ENCODE data around the gene ELL. TPM values are rescaled to one million over a fixed set of nuclear protein-coding genes. Genes with fewer than 3 reads are reported as not detected.

The ELL gene
- total and polyA plus RNA-seq, 9 of the 15 experiments (the other 6 are each of a cell fraction or from before 2014, with no cell fraction given), result 0.24 to 22.5 (median 4.1) TPM

GRCh38 chr19:18496980-18497256 lies 25.0 kb downstream of the ELL start:
- peaks cover 21 to 49% of the 10 kb centered on the region in 2 experiments; a peak in 4 of 5 replicates for H3K4me1 ChIP-seq (replicated peaks in 1 of 2; ENCODE audit: control insufficient read depth in 2 of 2, insufficient read depth in 2 of 2, low read length in 2 of 2)
- TF ChIP-seq, protein P1, sequence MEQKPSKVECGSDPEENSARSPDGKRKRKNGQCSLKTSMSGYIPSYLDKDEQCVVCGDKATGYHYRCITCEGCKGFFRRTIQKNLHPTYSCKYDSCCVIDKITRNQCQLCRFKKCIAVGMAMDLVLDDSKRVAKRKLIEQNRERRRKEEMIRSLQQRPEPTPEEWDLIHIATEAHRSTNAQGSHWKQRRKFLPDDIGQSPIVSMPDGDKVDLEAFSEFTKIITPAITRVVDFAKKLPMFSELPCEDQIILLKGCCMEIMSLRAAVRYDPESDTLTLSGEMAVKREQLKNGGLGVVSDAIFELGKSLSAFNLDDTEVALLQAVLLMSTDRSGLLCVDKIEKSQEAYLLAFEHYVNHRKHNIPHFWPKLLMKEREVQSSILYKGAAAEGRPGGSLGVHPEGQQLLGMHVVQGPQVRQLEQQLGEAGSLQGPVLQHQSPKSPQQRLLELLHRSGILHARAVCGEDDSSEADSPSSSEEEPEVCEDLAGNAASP (IDR thresholded peaks at IDR 0.05), result no peak
- TF ChIP-seq ELF2 (CRISPR knock-in tag; IDR thresholded peaks at IDR 0.05) (no peak), LARP7 (IDR thresholded peaks at IDR 0.05) (no peak), ZNF23 (CRISPR knock-in tag; IDR thresholded peaks at IDR 0.05) (no peak)
- peaks cover 70% of the 10 kb centered on the region for H4K20me1 ChIP-seq (replicated peaks; ENCODE audit: control insufficient read depth, insufficient read depth, low read length)
- no peak overlapping the region for H3K4me2 ChIP-seq (ENCODE audit: insufficient read depth, low read length)
- WGBS (ENCODE audit: insufficient coverage, low coverage, missing lambda C conversion rate), result 82% methylated on average over 4 of the region's 4 CpGs
- H3K9ac ChIP-seq (ENCODE audit: insufficient read depth in 1 of 2, low read depth in 2 of 2, low read length in 2 of 2), result no peak overlapping the region
- no peak overlapping the region for H3K27ac ChIP-seq (ENCODE audit: extremely low read depth, low read depth, low read length)
- H3K36me3 ChIP-seq (ENCODE audit: control insufficient read depth, insufficient read depth, low read length), result peaks cover 9% of the 10 kb centered on the region; the same call in 2 of the 3 replicates
- ChIA-PET POLR2A (interaction anchor here (0.7 to 6.0 kb wide), 6 partner anchors 9 to 25 kb away, joined by 3 to 31 read pairs (median 4); partner anchors contain the start of gene ELL), CTCF (ENCODE audit: low intra/inter-chr PET ratio) (interaction anchor here (0.6 kb wide), 1 partner anchor 97 kb away, joined by 5 read pairs; no protein-coding TSS in a partner anchor)
- no peaks in the 10 kb centered on the region for H3K9me3 ChIP-seq (replicated peaks; ENCODE audit: control insufficient read depth, insufficient read depth, low read depth, low read length)
- H3K27me3 ChIP-seq (ENCODE audit: control insufficient read depth in 2 of 2, insufficient read depth in 2 of 2, low read length in 2 of 2), result no peaks in the 10 kb centered on the region
- peaks cover 9% of the 10 kb centered on the region for H3K9me1 ChIP-seq (ENCODE audit: control insufficient read depth, insufficient read depth, low read length)
- intact Hi-C loops (cut with micrococcal nuclease), result no loop called here
- FAIRE-seq (no peak), ATAC-seq (no peak), DNase-seq (ENCODE audit: extremely low read depth in 1 of 4, low spot score in 3 of 4) (no peak)
- no peak overlapping the region for H2AFZ ChIP-seq (ENCODE audit: low read depth, low read length)
- BruUV-seq (replicated peaks), result no TSS peak
- no peak overlapping the region for H3K4me3 ChIP-seq
- in situ Hi-C loops (cut with MboI), result no loop called here
- H3K79me2 ChIP-seq (ENCODE audit: control insufficient read depth, insufficient read depth, low read length), result peaks cover 95% of the 10 kb centered on the region
